Measurements from ENCODE around the gene TFDP2. TPM values are rescaled to one million over a fixed set of nuclear protein-coding genes. Genes with fewer than 3 reads are reported as not detected.

The TFDP2 gene
- total and polyA plus RNA-seq, 2 experiments from 2014 or later, result 150 to 410 TPM

DNA sequence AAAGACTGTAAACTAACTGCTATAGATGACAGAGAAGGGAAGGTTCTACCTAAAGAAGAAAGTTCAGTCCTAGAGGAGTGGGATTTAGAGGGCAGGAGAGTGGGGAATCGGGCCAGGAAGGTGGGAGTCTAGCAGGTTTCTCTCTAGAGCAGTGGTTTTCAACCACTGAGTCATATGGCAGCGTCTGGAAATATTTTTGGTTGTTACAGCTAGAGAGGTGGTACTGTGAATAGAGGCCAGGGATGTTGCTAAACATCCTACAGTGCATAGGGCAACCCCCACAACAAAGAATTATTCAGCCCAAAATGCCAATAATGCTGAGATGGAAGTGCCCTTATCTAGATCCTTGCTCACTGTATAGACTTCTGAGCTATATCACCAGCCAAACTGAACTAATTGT is 244.2 kb downstream of the TFDP2 start:
- H3K27ac ChIP-seq (ENCODE audit: low read depth), result no peak overlapping the region
- H3K4me2 ChIP-seq, result no peak overlapping the region
- H3K27me3 ChIP-seq (ENCODE audit: insufficient read depth), result no peaks in the 10 kb centered on the region
- no peak overlapping the region for H3K27ac Mint-ChIP-seq
- H3K4me1 ChIP-seq (ENCODE audit: insufficient read depth), result no peaks in the 10 kb centered on the region
- ATAC-seq (no peak), DNase-seq (ENCODE audit: low spot score) (no peak)
- H4K20me1 ChIP-seq (replicated peaks; ENCODE audit: insufficient read depth), result peaks cover 24% of the 10 kb centered on the region
- no peak overlapping the region for H3K4me3 ChIP-seq
- H3F3A ChIP-seq (replicated peaks; ENCODE audit: low read depth), result no peaks in the 10 kb centered on the region
- H3K4me3 Mint-ChIP-seq, result no peak overlapping the region
- no peak overlapping the region for H2AFZ ChIP-seq
- peaks cover 9% of the 10 kb centered on the region for H3K9me3 Mint-ChIP-seq
- H3K36me3 Mint-ChIP-seq (ENCODE audit: low read depth), result peaks cover 67% of the 10 kb centered on the region
- H3K27me3 Mint-ChIP-seq (ENCODE audit: insufficient read depth, low read depth, poor library complexity), result no peaks in the 10 kb centered on the region
- peaks cover 38% of the 10 kb centered on the region for H3K79me2 ChIP-seq (replicated peaks; ENCODE audit: insufficient read depth)
- H3K9me2 ChIP-seq (ENCODE audit: insufficient read depth), result no peaks in the 10 kb centered on the region
- peaks cover 6% of the 10 kb centered on the region; the same call in 1 of the 3 replicates for H3K4me1 Mint-ChIP-seq
- TF ChIP-seq ZNF114 (CRISPR knock-in tag; IDR thresholded peaks at IDR 0.05), result no peak
- TF ChIP-seq, protein P1, sequence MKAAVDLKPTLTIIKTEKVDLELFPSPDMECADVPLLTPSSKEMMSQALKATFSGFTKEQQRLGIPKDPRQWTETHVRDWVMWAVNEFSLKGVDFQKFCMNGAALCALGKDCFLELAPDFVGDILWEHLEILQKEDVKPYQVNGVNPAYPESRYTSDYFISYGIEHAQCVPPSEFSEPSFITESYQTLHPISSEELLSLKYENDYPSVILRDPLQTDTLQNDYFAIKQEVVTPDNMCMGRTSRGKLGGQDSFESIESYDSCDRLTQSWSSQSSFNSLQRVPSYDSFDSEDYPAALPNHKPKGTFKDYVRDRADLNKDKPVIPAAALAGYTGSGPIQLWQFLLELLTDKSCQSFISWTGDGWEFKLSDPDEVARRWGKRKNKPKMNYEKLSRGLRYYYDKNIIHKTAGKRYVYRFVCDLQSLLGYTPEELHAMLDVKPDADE (IDR thresholded peaks at IDR 0.05), result no peak
- no peak for TF ChIP-seq EZH2 (IDR thresholded peaks at IDR 0.05; ENCODE audit: low read depth, unreplicated experiment)
- TF ChIP-seq CREB1 (CRISPR knock-in tag; IDR thresholded peaks at IDR 0.05; ENCODE audit: low read depth), result no peak
- TF ChIP-seq, protein P2, sequence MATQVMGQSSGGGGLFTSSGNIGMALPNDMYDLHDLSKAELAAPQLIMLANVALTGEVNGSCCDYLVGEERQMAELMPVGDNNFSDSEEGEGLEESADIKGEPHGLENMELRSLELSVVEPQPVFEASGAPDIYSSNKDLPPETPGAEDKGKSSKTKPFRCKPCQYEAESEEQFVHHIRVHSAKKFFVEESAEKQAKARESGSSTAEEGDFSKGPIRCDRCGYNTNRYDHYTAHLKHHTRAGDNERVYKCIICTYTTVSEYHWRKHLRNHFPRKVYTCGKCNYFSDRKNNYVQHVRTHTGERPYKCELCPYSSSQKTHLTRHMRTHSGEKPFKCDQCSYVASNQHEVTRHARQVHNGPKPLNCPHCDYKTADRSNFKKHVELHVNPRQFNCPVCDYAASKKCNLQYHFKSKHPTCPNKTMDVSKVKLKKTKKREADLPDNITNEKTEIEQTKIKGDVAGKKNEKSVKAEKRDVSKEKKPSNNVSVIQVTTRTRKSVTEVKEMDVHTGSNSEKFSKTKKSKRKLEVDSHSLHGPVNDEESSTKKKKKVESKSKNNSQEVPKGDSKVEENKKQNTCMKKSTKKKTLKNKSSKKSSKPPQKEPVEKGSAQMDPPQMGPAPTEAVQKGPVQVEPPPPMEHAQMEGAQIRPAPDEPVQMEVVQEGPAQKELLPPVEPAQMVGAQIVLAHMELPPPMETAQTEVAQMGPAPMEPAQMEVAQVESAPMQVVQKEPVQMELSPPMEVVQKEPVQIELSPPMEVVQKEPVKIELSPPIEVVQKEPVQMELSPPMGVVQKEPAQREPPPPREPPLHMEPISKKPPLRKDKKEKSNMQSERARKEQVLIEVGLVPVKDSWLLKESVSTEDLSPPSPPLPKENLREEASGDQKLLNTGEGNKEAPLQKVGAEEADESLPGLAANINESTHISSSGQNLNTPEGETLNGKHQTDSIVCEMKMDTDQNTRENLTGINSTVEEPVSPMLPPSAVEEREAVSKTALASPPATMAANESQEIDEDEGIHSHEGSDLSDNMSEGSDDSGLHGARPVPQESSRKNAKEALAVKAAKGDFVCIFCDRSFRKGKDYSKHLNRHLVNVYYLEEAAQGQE (IDR thresholded peaks at IDR 0.05; ENCODE audit: unreplicated experiment), result no peak
- no peak for TF ChIP-seq ZNF331 (CRISPR knock-in tag; IDR thresholded peaks at IDR 0.05; ENCODE audit: low read depth)
- no peak for TF ChIP-seq JUNB (IDR thresholded peaks at IDR 0.05; ENCODE audit: unreplicated experiment)
- TF ChIP-seq, protein P3, sequence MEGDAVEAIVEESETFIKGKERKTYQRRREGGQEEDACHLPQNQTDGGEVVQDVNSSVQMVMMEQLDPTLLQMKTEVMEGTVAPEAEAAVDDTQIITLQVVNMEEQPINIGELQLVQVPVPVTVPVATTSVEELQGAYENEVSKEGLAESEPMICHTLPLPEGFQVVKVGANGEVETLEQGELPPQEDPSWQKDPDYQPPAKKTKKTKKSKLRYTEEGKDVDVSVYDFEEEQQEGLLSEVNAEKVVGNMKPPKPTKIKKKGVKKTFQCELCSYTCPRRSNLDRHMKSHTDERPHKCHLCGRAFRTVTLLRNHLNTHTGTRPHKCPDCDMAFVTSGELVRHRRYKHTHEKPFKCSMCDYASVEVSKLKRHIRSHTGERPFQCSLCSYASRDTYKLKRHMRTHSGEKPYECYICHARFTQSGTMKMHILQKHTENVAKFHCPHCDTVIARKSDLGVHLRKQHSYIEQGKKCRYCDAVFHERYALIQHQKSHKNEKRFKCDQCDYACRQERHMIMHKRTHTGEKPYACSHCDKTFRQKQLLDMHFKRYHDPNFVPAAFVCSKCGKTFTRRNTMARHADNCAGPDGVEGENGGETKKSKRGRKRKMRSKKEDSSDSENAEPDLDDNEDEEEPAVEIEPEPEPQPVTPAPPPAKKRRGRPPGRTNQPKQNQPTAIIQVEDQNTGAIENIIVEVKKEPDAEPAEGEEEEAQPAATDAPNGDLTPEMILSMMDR (conservative IDR thresholded peaks at IDR 0.05; ENCODE audit: low read depth in 2 of 2), result no peak
- TF ChIP-seq, protein P4, sequence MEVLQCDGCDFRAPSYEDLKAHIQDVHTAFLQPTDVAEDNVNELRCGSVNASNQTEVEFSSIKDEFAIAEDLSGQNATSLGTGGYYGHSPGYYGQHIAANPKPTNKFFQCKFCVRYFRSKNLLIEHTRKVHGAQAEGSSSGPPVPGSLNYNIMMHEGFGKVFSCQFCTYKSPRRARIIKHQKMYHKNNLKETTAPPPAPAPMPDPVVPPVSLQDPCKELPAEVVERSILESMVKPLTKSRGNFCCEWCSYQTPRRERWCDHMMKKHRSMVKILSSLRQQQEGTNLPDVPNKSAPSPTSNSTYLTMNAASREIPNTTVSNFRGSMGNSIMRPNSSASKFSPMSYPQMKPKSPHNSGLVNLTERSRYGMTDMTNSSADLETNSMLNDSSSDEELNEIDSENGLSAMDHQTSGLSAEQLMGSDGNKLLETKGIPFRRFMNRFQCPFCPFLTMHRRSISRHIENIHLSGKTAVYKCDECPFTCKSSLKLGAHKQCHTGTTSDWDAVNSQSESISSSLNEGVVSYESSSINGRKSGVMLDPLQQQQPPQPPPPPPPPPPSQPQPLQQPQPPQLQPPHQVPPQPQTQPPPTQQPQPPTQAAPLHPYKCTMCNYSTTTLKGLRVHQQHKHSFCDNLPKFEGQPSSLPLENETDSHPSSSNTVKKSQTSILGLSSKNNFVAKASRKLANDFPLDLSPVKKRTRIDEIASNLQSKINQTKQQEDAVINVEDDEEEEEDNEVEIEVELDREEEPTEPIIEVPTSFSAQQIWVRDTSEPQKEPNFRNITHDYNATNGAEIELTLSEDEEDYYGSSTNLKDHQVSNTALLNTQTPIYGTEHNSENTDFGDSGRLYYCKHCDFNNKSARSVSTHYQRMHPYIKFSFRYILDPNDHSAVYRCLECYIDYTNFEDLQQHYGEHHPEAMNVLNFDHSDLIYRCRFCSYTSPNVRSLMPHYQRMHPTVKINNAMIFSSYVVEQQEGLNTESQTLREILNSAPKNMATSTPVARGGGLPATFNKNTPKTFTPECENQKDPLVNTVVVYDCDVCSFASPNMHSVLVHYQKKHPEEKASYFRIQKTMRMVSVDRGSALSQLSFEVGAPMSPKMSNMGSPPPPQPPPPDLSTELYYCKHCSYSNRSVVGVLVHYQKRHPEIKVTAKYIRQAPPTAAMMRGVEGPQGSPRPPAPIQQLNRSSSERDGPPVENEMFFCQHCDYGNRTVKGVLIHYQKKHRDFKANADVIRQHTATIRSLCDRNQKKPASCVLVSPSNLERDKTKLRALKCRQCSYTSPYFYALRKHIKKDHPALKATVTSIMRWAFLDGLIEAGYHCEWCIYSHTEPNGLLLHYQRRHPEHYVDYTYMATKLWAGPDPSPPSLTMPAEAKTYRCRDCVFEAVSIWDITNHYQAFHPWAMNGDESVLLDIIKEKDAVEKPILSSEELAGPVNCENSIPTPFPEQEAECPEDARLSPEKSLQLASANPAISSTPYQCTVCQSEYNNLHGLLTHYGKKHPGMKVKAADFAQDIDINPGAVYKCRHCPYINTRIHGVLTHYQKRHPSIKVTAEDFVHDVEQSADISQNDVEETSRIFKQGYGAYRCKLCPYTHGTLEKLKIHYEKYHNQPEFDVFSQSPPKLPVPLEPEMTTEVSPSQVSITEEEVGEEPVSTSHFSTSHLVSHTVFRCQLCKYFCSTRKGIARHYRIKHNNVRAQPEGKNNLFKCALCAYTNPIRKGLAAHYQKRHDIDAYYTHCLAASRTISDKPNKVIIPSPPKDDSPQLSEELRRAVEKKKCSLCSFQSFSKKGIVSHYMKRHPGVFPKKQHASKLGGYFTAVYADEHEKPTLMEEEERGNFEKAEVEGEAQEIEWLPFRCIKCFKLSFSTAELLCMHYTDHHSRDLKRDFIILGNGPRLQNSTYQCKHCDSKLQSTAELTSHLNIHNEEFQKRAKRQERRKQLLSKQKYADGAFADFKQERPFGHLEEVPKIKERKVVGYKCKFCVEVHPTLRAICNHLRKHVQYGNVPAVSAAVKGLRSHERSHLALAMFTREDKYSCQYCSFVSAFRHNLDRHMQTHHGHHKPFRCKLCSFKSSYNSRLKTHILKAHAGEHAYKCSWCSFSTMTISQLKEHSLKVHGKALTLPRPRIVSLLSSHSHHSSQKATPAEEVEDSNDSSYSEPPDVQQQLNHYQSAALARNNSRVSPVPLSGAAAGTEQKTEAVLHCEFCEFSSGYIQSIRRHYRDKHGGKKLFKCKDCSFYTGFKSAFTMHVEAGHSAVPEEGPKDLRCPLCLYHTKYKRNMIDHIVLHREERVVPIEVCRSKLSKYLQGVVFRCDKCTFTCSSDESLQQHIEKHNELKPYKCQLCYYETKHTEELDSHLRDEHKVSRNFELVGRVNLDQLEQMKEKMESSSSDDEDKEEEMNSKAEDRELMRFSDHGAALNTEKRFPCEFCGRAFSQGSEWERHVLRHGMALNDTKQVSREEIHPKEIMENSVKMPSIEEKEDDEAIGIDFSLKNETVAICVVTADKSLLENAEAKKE (CRISPR knock-in tag; IDR thresholded peaks at IDR 0.05), result no peak
- no peak for TF ChIP-seq STAT1 (IDR thresholded peaks at IDR 0.05; ENCODE audit: unreplicated experiment)
- no peak for TF ChIP-seq EZH2phosphoT487 (IDR thresholded peaks at IDR 0.05; ENCODE audit: unreplicated experiment)
- no peak for TF ChIP-seq POLR2AphosphoS5 (IDR thresholded peaks at IDR 0.05; ENCODE audit: low read depth)
- TF ChIP-seq NANOG (IDR thresholded peaks at IDR 0.05; ENCODE audit: borderline replicate concordance), result no peak
- peaks cover 31% of the 10 kb centered on the region; the same call in 1 of the 2 replicates for H3K36me3 ChIP-seq (ENCODE audit: insufficient read depth)

Measured in GM23338 (cell line).